GM18907 (cell line): ENCODE results near the gene HAT1.

Experiments
- ATAC-seq: cut with Tn5 transposase; IDR thresholded peaks from one replicate; pipeline ENCODE4 v1.9.1; 2021; ENCODE audit warnings: mild to moderate bottlenecking, moderate library complexity; ENCODE audit not compliant: unreplicated experiment

The HAT1 gene

DNA sequence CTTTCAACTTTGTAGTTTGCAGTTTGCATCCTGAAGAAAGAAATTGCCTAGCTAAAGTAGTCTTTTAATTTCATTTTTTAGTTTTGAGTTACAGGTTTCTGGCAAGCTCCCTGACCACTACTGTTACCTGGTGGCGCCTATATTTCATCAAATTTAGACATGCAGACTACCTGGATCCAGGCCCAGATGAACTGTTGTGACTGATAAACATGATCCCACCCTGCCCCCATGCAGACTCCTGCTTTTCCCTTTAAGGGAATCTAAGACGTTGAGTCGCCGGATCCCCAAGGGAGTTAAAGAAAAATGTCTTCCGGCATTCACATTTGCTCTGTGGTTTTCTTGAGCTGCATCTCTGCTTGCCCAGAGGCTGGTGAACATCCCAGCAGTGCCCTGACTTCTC, 99.7 kb downstream of the HAT1 start:
- no peak for ATAC-seq

DNA sequence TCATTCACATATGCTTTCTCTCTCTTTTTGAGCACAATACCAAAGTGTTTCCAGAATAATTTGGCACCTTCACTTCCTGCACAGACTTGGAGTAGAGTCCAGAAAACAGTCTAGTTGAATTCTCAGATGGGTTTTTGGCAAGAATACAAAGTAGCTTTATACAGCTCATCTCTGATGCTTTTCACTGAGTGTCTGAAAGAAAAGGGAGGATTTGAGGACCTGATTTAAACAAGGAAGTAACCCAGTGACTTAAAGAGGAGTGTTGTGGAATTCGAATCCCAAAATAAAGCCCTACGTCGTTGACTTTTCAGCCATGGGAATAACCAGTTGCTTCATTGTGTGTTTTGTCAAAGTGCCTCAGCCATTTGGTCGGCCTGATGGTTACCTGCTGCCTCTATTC, 109.3 kb downstream of the HAT1 start:
- ATAC-seq: no peak
